Stimulated activated CD4-positive, alpha-beta T cell treated with anti-CD3 and anti-CD28 coated beads, Interleukin-1b, Interleukin-23, amount 100 ng/mL, for 48 hours (primary cell): ENCODE data around the gene GDI1.
"Not testable (repeated sequence)": the region's sequence is repeated elsewhere in the genome, so short reads cannot be mapped to it uniquely, and the experiment has no call there.

Experiments used
- DNase-seq: peaks from one replicate; pipeline ENCODE4 v3.0.0-alpha.2; 2020

GDI1 gene

GRCh38 chrX:154436983-154437752, at the start of gene GDI1:
Gene GDI1 (plus strand): TSS chrX:154437154. CDS start chrX:154437255, 101 bp downstream.
- DNase-seq, result peak; percentile 29

- not testable (repeated sequence) for DNase-seq
Observed at GRCh38 chrX:154388094-154388493, 48.9 kb upstream of the GDI1 start.

- not testable (repeated sequence) for DNase-seq
Observed at GRCh38 chrX:154388649-154389048, 48.3 kb upstream of the GDI1 start.

GRCh38 chrX:154389812-154390747, 46.9 kb upstream of the GDI1 start:
- not testable (repeated sequence) for DNase-seq

GRCh38 chrX:154396363-154396762, 40.6 kb upstream of the GDI1 start:
- not testable (repeated sequence) for DNase-seq

- peak; percentile 59 for DNase-seq
Observed at GRCh38 chrX:154396973-154397887, 39.7 kb upstream of the GDI1 start.

- DNase-seq, result peak; percentile 94
Observed at GRCh38 chrX:154397888-154398667, 38.9 kb upstream of the GDI1 start, which contains the start of gene RPL10. Gene RPL10 (plus strand): TSS chrX:154398377. CDS start chrX:154398520, 143 bp downstream.

GRCh38 chrX:154398668-154399526, 38.1 kb upstream of the GDI1 start:
- DNase-seq, result peak; percentile 79

- peak; percentile 37 for DNase-seq
Observed at GRCh38 chrX:154399527-154400368, 37.2 kb upstream of the GDI1 start.

GRCh38 chrX:154400369-154400817, 36.6 kb upstream of the GDI1 start:
- DNase-seq, result not testable (repeated sequence)

GRCh38 chrX:154401045-154401799, 35.7 kb upstream of the GDI1 start:
- DNase-seq, result peak; percentile 28

- no peak for DNase-seq
Observed at GRCh38 chrX:154401918-154402621, 34.9 kb upstream of the GDI1 start.

GRCh38 chrX:154402622-154403127, 34.3 kb upstream of the GDI1 start:
- no peak for DNase-seq

- no peak for DNase-seq
Observed at GRCh38 chrX:154403192-154403591, 33.8 kb upstream of the GDI1 start.

GRCh38 chrX:154403858-154404257, 33.1 kb upstream of the GDI1 start:
- DNase-seq, result no peak

- DNase-seq, result no peak
Observed at GRCh38 chrX:154404625-154405192, 32.2 kb upstream of the GDI1 start.

- DNase-seq, result no peak
Observed at GRCh38 chrX:154408659-154409221, 28.2 kb upstream of the GDI1 start.
